AG04449 (cell line): Measurements from ENCODE around the gene STEAP2.
A peak's percentile ranks its signal among the peaks of the same experiment; 100 is the strongest.

Experiments used
- CTCF ChIA-PET: fragments of 350-600 bp; formaldehyde crosslinking; extraction: SDS; loops from one replicate; lab custom pipeline; 2021; ENCODE audit warnings: antibody characterized with exemption; lab: Yijun Ruan, JAX
- POLR2A ChIA-PET: fragments of 400-600, 350-600 bp; formaldehyde crosslinking; extraction: SDS; loops from one replicate; lab custom pipeline; 2020; ENCODE audit warnings: antibody characterized with exemption, inconsistent platforms; lab: Yijun Ruan, JAX
- DNase-seq: peaks from one replicate; pipeline ENCODE4 v3.0.0-alpha.2; 2010; ENCODE audit warnings: low read depth, low spot score
- H3K4me3 ChIP-seq: 2 replicates; pipeline ENCODE4 v1.5.1; 2011; ENCODE audit warnings: low read depth, mild to moderate bottlenecking, control low read depth, low read length
- CTCF ChIP-seq: IDR thresholded peaks from one replicate; pipeline ENCODE4 v1.5.1; 2011; ENCODE audit warnings: mild to moderate bottlenecking, moderate library complexity, low read length, control low read depth, inconsistent platforms; ENCODE audit not compliant: insufficient read depth; ENCODE audit errors: missing control alignments

The STEAP2 gene

DNA sequence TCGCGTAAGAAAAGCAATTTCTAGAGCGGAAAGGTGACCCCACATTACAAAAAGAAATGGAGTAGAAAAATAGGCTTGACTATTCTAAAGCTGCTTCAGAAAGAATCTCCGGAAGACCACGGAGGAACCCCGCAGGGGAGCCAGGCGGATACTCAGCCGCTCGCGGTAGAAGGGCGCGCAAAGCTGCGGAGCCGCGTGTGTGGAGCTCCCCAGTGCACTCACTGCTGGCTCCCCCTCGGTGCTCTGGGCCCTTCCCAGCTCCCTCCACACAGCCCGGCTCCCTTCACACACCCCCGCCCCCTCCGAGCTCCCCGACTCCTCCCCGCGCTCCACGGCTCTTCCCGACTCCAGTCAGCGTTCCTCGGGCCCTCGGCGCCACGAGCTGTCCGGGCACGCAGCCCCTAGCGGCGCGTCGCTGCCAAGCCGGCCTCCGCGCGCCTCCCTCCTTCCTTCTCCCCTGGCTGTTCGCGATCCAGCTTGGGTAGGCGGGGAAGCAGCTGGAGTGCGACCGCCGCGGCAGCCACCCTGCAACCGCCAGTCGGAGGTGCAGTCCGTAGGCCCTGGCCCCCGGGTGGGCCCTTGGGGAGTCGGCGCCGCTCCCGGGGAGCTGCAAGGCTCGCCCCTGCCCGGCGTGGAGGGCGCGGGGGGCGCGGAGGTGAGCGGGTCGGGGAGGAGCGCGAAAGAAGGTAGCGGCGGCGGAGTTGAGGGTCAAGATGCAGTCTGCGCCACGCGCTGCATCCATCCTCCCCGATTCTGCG lies at the start of gene STEAP2:
Gene STEAP2, plus strand, starts transcription at position 350 of the 758 bp plus-strand sequence. CDS start 13,343 bp downstream, outside the sequence.
- ChIA-PET CTCF (interaction anchor here (0.5 to 2.6 kb wide), 30 partner anchors 11 to 1425 kb away, joined by 3 to 32 read pairs (median 5); partner anchors contain the start of gene STEAP1), POLR2A (interaction anchor here (0.7 to 2.1 kb wide), 8 partner anchors 12 to 60 kb away, joined by 3 to 9 read pairs (median 4); partner anchors contain the start of gene STEAP1)
- peak; percentile 95 for TF ChIP-seq CTCF
- H3K4me3 ChIP-seq, result peak within 1 kb of the TSS; percentile 68
- peak; percentile 53 for DNase-seq

- ChIA-PET CTCF (interaction anchor here (1.4 kb wide), 1 partner anchor 13 kb away, joined by 3 read pairs; no protein-coding TSS in a partner anchor), POLR2A (no interaction called here)
- no peak for DNase-seq
- H3K4me3 ChIP-seq, result no peak overlapping the region
- no peak for TF ChIP-seq CTCF
Measured at GRCh38 chr7:90163534-90163933, 48.0 kb upstream of the STEAP2 start.

DNA sequence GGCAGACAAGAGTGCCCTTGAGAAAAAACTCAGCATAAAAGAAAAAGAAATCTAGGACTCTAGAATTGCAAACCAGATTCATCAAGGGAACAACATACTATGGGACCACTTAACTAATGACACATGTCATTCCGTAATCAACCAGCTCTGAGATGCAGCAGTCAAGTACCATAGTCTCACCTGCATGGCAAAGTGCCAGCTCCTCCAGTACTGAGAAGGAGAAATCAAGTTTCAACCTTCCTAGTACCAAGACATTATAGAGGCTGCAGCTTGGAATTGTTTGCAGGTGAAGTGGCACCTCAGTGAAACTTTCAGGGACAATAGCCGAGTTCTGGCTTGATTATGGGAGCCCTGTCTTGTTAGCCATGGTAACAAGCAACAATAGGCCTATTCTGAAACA lies 45.8 kb upstream of the STEAP2 start:
- TF ChIP-seq CTCF, result no peak
- no peak overlapping the region for H3K4me3 ChIP-seq
- POLR2A ChIA-PET, result no interaction called here
- DNase-seq, result no peak
- CTCF ChIA-PET, result interaction anchor here (1.1 to 3.7 kb wide), 5 partner anchors 10 to 262 kb away, joined by 3 to 15 read pairs (median 4); partner anchors contain the start of genes STEAP1 and STEAP2

- no peak for TF ChIP-seq CTCF
- ChIA-PET POLR2A (no interaction called here), CTCF (interaction anchor here (1.1 to 3.7 kb wide), 7 partner anchors 9 to 262 kb away, joined by 3 to 15 read pairs (median 4); partner anchors contain the start of genes STEAP1 and STEAP2)
- no peak overlapping the region for H3K4me3 ChIP-seq
- no peak for DNase-seq
Measured at GRCh38 chr7:90166153-90166552, 45.4 kb upstream of the STEAP2 start.

DNA sequence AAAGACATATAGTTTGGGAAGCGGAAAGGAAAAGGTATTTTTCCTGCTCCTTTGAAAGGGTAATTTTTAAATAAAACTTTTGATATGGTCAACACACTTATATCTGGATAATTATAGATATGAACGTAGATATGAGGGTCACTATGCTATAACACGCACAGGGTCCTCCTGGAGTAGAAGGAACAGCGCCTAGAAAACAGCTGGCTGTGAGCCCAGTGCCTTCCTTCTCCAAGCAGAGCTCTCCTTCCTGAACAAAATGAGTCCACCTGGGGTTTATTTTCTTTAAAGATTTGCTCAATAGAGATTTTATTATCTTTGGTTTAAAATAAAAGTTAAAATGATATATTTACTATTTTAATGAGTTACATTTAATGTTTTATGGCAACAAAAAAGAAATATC lies 44.2 kb upstream of the STEAP2 start:
- DNase-seq, result no peak
- POLR2A ChIA-PET, result no interaction called here
- CTCF ChIA-PET, result interaction anchor here (0.7 to 3.7 kb wide), 5 partner anchors 10 to 179 kb away, joined by 3 to 15 read pairs (median 3); partner anchors contain the start of genes GTPBP10, STEAP1 and STEAP2
- no peak for TF ChIP-seq CTCF
- H3K4me3 ChIP-seq, result no peak overlapping the region

DNA sequence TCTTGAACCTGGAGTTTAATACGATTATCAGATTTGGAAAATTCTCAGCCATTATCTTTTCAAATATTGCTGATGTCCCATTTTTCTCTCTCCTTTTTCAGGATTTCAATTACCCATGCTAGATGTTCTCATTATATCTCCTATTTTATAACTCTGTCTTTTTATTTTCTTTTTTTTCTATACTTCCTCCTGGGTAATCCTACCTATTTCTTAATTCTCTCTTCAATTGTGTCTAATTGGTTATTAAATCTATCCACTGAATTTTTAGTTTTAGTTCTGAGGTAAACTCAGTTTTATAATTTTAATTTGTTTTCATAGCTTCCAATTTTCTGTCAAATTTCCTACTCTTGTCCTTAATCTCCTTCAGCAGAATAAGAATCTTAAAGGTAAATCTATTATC lies 41.6 kb upstream of the STEAP2 start:
- DNase-seq, result no peak
- ChIA-PET CTCF (no interaction called here), POLR2A (no interaction called here)
- H3K4me3 ChIP-seq, result no peak overlapping the region
- no peak for TF ChIP-seq CTCF
